Cerebellar cortex (tissue), 1 donor: ENCODE data around the gene CHRM5.

Experiments used
- DNase-seq: peaks from one replicate; pipeline ENCODE4 v3.0.0-alpha.2; 2015; ENCODE audit warnings: low spot score

The CHRM5 gene

GRCh38 chr15:33968224-33968623 lies at the start of gene CHRM5:
Gene CHRM5, plus strand, starts transcription at chr15:33968497. Its CDS starts 94,221 bp downstream, at chr15:34062718.
- peak; percentile 28 for DNase-seq

GRCh38 chr15:33923446-33923845 lies 44.9 kb upstream of the CHRM5 start:
- DNase-seq, result no peak

- no peak for DNase-seq
Measured at GRCh38 chr15:33926260-33926659, 42.0 kb upstream of the CHRM5 start.

GRCh38 chr15:33932734-33933133 lies 35.6 kb upstream of the CHRM5 start:
- no peak for DNase-seq

- DNase-seq, result no peak
Measured at GRCh38 chr15:33934396-33934795, 33.9 kb upstream of the CHRM5 start.

GRCh38 chr15:33934921-33935320 lies 33.4 kb upstream of the CHRM5 start:
- DNase-seq, result no peak

GRCh38 chr15:33941279-33942063 lies 26.8 kb upstream of the CHRM5 start:
- DNase-seq, result no peak

- no peak for DNase-seq
Measured at GRCh38 chr15:33946152-33946551, 22.1 kb upstream of the CHRM5 start.

GRCh38 chr15:33955945-33956344 lies 12.4 kb upstream of the CHRM5 start:
- no peak for DNase-seq

- DNase-seq, result no peak
Measured at GRCh38 chr15:33956397-33956796, 11.9 kb upstream of the CHRM5 start.

- no peak for DNase-seq
Measured at GRCh38 chr15:33959844-33960548, 8.3 kb upstream of the CHRM5 start.

- DNase-seq, result no peak
Measured at GRCh38 chr15:33960549-33960935, 7.8 kb upstream of the CHRM5 start.

GRCh38 chr15:33963831-33964664 lies 4.2 kb upstream of the CHRM5 start:
- peak; percentile 23 for DNase-seq

- no peak for DNase-seq
Measured at GRCh38 chr15:33964665-33965040, 3.6 kb upstream of the CHRM5 start.

- no peak for DNase-seq
Measured at GRCh38 chr15:33968821-33969220, 524 bp downstream of the CHRM5 start.

- no peak for DNase-seq
Measured at GRCh38 chr15:33971811-33972210, 3.5 kb downstream of the CHRM5 start.

- no peak for DNase-seq
Measured at GRCh38 chr15:33975022-33975565, 6.8 kb downstream of the CHRM5 start.

- DNase-seq, result no peak
Measured at GRCh38 chr15:33980159-33980558, 11.9 kb downstream of the CHRM5 start.

GRCh38 chr15:33982516-33982915 lies 14.2 kb downstream of the CHRM5 start:
- DNase-seq, result no peak

GRCh38 chr15:33985287-33985686 lies 17.0 kb downstream of the CHRM5 start:
- DNase-seq, result no peak

- DNase-seq, result no peak
Measured at GRCh38 chr15:33985751-33986150, 17.5 kb downstream of the CHRM5 start.

- DNase-seq, result no peak
Measured at GRCh38 chr15:33987444-33987843, 19.1 kb downstream of the CHRM5 start.
